A549 (cell line): ENCODE results near the gene NUP62. TPM values are rescaled to one million over a fixed set of nuclear protein-coding genes. Genes with fewer than 3 reads are reported as not detected.

ENCODE experiments used
- ATAC-seq, 2 experiments: fragments of 200-7000 bp in 1 of 2; fragments of >200 bp in 1 of 2; cut with Nextera tagmentation in 1 of 2; cut with Tn5 transposase in 1 of 2; 3 replicates each; pipeline versions ENCODE4 v1.8.0 to v1.9.1; 2018 to 2020; ENCODE audit warnings: mild to moderate bottlenecking in 1 of 2, moderate library complexity in 1 of 2
- CTCF ChIA-PET: fragments of 300-600 bp; sonication (Branson Sonifier 250); formaldehyde crosslinking; extraction: SDS; loops from one replicate; lab custom pipeline; 2021; ENCODE audit warnings: antibody characterized with exemption, inconsistent platforms; lab: Yijun Ruan, JAX
- POLR2A ChIA-PET: fragments of 350-600 bp; formaldehyde crosslinking; extraction: SDS; loops from one replicate; lab custom pipeline; 2021; ENCODE audit warnings: antibody characterized with exemption, inconsistent platforms; lab: Yijun Ruan, JAX
- DNase-seq, 2 experiments: peaks; one replicate each; pipeline versions ENCODE4 v3.0.0 to v3.0.0-alpha.2; 2011 to 2016; ENCODE audit warnings: low read depth in 1 of 2, low spot score in 1 of 2
- FAIRE-seq: peaks from 2 replicates; lab custom pipeline; 2011; peaks lifted over from hg19 to GRCh38; lab: Jason Lieb, UNC
- H3K27ac ChIP-seq, 2 experiments: fragments of >200 bp; sonication (Bioruptor Twin); formaldehyde crosslinking; 3 replicates each; pipeline ENCODE4 v1.5.1; 2016 to 2017
- H3K4me1 ChIP-seq: fragments of >200 bp; sonication (Bioruptor Twin); formaldehyde crosslinking; 3 replicates; pipeline ENCODE4 v1.6.1; 2016
- H3K4me2 ChIP-seq: fragments of >200 bp; sonication (Bioruptor Twin); formaldehyde crosslinking; 3 replicates; pipeline ENCODE4 v1.6.1; 2016
- H3K4me3 ChIP-seq: fragments of >200 bp; sonication (Bioruptor Twin); formaldehyde crosslinking; 3 replicates; pipeline ENCODE4 v1.5.1; 2016
- H3K9me3 ChIP-seq: fragments of >200 bp; sonication (Bioruptor Twin); formaldehyde crosslinking; 3 replicates; pipeline ENCODE4 v1.6.1; 2016
- CHD4 ChIP-seq: fragments of 200-600 bp; sonication (generic); IDR thresholded peaks from 2 replicates; pipeline ENCODE4 v1.6.1; 2016; ENCODE audit warnings: antibody characterized with exemption, mild to moderate bottlenecking, borderline replicate concordance
- CTCF ChIP-seq: fragments of >200 bp; sonication (Bioruptor Twin); formaldehyde crosslinking; IDR thresholded peaks from 3 replicates; pipeline ENCODE4 v1.5.1; 2016
- E2F6 ChIP-seq: IDR thresholded peaks from 2 replicates; pipeline ENCODE4 v1.6.1; 2012; ENCODE audit warnings: low read depth, borderline replicate concordance
- EHF ChIP-seq: fragments of 250-450 bp; sonication (Bioruptor Pico); IDR thresholded peaks from 2 replicates; pipeline ENCODE4 v1.5.0; 2020; ENCODE audit warnings: mild to moderate bottlenecking
- FOSL2 ChIP-seq, 2 experiments: fragments of 450-650 bp in 1 of 2; fragments of >200 bp in 1 of 2; sonication (Bioruptor Twin) in 1 of 2; formaldehyde crosslinking; IDR thresholded peaks; 2 replicates each; pipeline versions ENCODE4 v1.5.0 to v1.6.1; 2016 to 2020; ENCODE audit warnings: mild to moderate bottlenecking in 1 of 2, moderate library complexity in 1 of 2
- FOXS1 ChIP-seq: fragments of 250-450 bp; sonication (Bioruptor Pico); IDR thresholded peaks from 2 replicates; pipeline ENCODE4 v1.5.0; 2020; ENCODE audit warnings: mild to moderate bottlenecking, moderate library complexity
- GATA3 ChIP-seq: IDR thresholded peaks from 2 replicates; pipeline ENCODE4 v1.6.1; 2012; ENCODE audit warnings: borderline replicate concordance
- HOXB13 ChIP-seq: fragments of 250-450 bp; sonication (Bioruptor Pico); IDR thresholded peaks from 2 replicates; pipeline ENCODE4 v1.5.0; 2020; ENCODE audit warnings: low read depth, mild to moderate bottlenecking, moderate library complexity
- KDM5A ChIP-seq: fragments of 200-600 bp; sonication (generic); IDR thresholded peaks from 2 replicates; pipeline ENCODE4 v1.6.1; 2016; ENCODE audit warnings: antibody characterized with exemption, mild to moderate bottlenecking
- MAX ChIP-seq: IDR thresholded peaks from 2 replicates; pipeline ENCODE4 v1.6.1; 2012
- NFE2L2 ChIP-seq: fragments of 150-350 bp; conservative IDR thresholded peaks from 2 replicates; pipeline ENCODE4 v1.6.1; 2014; ENCODE audit warnings: low read length
- NPAS2 ChIP-seq: fragments of 250-450 bp; sonication (Bioruptor Pico); IDR thresholded peaks from 2 replicates; pipeline ENCODE4 v1.8.0; 2022; ENCODE audit warnings: mild to moderate bottlenecking, moderate library complexity, borderline replicate concordance
- PHF8 ChIP-seq: fragments of 200-600 bp; sonication (generic); IDR thresholded peaks from 2 replicates; pipeline ENCODE4 v1.6.1; 2016; ENCODE audit warnings: low read depth, mild to moderate bottlenecking, antibody characterized with exemption, moderate library complexity, borderline replicate concordance
- RCOR1 ChIP-seq: fragments of 150-350 bp; IDR thresholded peaks from 2 replicates; pipeline ENCODE4 v1.6.1; 2014; ENCODE audit warnings: antibody characterized with exemption, low read length, low read depth
- RNF2 ChIP-seq: fragments of 200-600 bp; sonication (generic); IDR thresholded peaks from 2 replicates; pipeline ENCODE4 v1.6.1; 2016; ENCODE audit warnings: low read depth, mild to moderate bottlenecking, antibody characterized with exemption, moderate library complexity, borderline replicate concordance
- SREBF2 ChIP-seq: fragments of 450-650 bp; IDR thresholded peaks from 2 replicates; pipeline ENCODE4 v1.6.1; 2014; ENCODE audit warnings: mild to moderate bottlenecking, moderate library complexity
- USF2 ChIP-seq: fragments of 450-650 bp; IDR thresholded peaks from 2 replicates; pipeline ENCODE4 v1.6.1; 2014; ENCODE audit warnings: antibody characterized with exemption
- ZSCAN20 ChIP-seq: fragments of 250-450 bp; sonication (Bioruptor Pico); IDR thresholded peaks from 2 replicates; pipeline ENCODE4 v1.8.0; 2022; ENCODE audit warnings: mild to moderate bottlenecking, moderate library complexity
- WGBS: methylation state at CpG from one replicate; pipeline ENCODE4 v1.1.6; 2017; ENCODE audit errors: missing lambda C conversion rate; 5-methylcytosine and 5-hydroxymethylcytosine counted together
- polyA plus RNA-seq, 4 experiments: library from polyadenylated mRNA; depleted of rRNA in 3 of 4; stranded (reverse); fragments of >200 nt; fragmentation: RNase III in 1 of 4; extraction: RNeasy Plus Mini Kit Qiagen cat#74134 plus additional on column Dnase treatment in 1 of 4; gene quantifications; 2 replicates in 3 of 4; 3 replicates in 1 of 4; pipeline ENCODE4 v1.2.3, GENCODE V29; 2011 to 2017

The NUP62 gene
- polyA plus RNA-seq, 2 of the 4 experiments (the other 2 are of a cell fraction) = 21.4 to 83.9 TPM

GRCh38 chr19:49913720-49914119, 15.6 kb downstream of the NUP62 start:
- Histone ChIP-seq H3K4me2 (no peak overlapping the region), H3K4me3 (no peak overlapping the region), H3K4me1 (no peaks in the 10 kb centered on the region), H3K27ac (no peak overlapping the region), H3K9me3 (no peaks in the 10 kb centered on the region)
- FAIRE-seq (no peak), ATAC-seq (no peak), DNase-seq (no peak)
- TF ChIP-seq NPAS2 (CRISPR knock-in tag) (no peak), E2F6 (no peak), EHF (CRISPR knock-in tag) (no peak), RNF2 (no peak), FOSL2 (IDR thresholded peaks at IDR 0.05) (no peak), FOSL2 (CRISPR knock-in tag; IDR thresholded peaks at IDR 0.05) (no peak), RCOR1 (no peak), CHD4 (no peak), NFE2L2 (no peak), MAX (no peak), USF2 (no peak), KDM5A (no peak), SREBF2 (no peak), GATA3 (no peak), HOXB13 (no peak), ZSCAN20 (CRISPR knock-in tag) (no peak), PHF8 (no peak)
- 93% methylated on average over 10 of the region's 10 CpGs for WGBS
- ChIA-PET POLR2A (interaction anchor here (0.5 to 1.5 kb wide), 2 partner anchors 15 to 237 kb away, joined by 3 to 4 read pairs; partner anchors contain the start of genes ATF5 and NUP62), CTCF (interaction anchor here (1.1 to 4.0 kb wide), 6 partner anchors 13 to 28 kb away, joined by 3 to 20 read pairs (median 6); no protein-coding TSS in a partner anchor)

- FAIRE-seq = no peak
- POLR2A ChIA-PET = interaction anchor here (0.5 kb wide), 1 partner anchor 237 kb away, joined by 3 read pairs; no protein-coding TSS in a partner anchor
- 95% methylated on average over 21 of the region's 21 CpGs for WGBS
Measured at GRCh38 chr19:49912965-49913685, 16.2 kb downstream of the NUP62 start.

More at GRCh38 chr19:49912965-49913685, 16.2 kb downstream of the NUP62 start:
- DNase-seq = no peak
- TF ChIP-seq CTCF (0 out of 3 replicates have a peak, but pooled peaks have one; percentile 12), FOXS1 (no peak)
- no peaks in the 10 kb centered on the region for H3K9me3 ChIP-seq
- ATAC-seq = peak in 1 of 2 experiments; percentile 27; a peak in 3 of 6 replicates
- CTCF ChIA-PET = interaction anchor here (1.3 to 4.0 kb wide), 5 partner anchors 14 to 31 kb away, joined by 3 to 20 read pairs (median 6); no protein-coding TSS in a partner anchor
- H3K27ac ChIP-seq = no peak overlapping the region
- no peak overlapping the region for H3K4me3 ChIP-seq
- no peak overlapping the region for H3K4me2 ChIP-seq
- H3K4me1 ChIP-seq = no peaks in the 10 kb centered on the region
